WTC11 (cell line): ENCODE measurements around the gene FAF1. TPM values are rescaled to one million over a fixed set of nuclear protein-coding genes. Genes with fewer than 3 reads are reported as not detected.
A peak's percentile ranks its signal among the peaks of the same experiment; 100 is the strongest.

Experiments used
- ATAC-seq: fragments of 200-7000 bp; cut with Tn5 transposase; 2 replicates; pipeline ENCODE4 v1.10.0; 2021; ENCODE audit warnings: mild to moderate bottlenecking, moderate library complexity
- CTCF ChIA-PET: fragments of 300-600 bp; sonication (Branson Sonifier 250); formaldehyde crosslinking; loops from one replicate; lab custom pipeline; 2021; ENCODE audit warnings: antibody characterized with exemption; lab: Charles Lee
- POLR2A ChIA-PET: fragments of 350-600 bp; sonication (Branson Sonifier 250); formaldehyde crosslinking; loops from one replicate; lab custom pipeline; 2021; ENCODE audit warnings: antibody characterized with exemption; lab: Charles Lee
- DNase-seq: peaks from one replicate; pipeline ENCODE4 v3.0.0; 2021; ENCODE audit warnings: low spot score
- H3K27ac Mint-ChIP-seq: 2 replicates; pipeline ENCODE4 v1.8.0; 2021; ENCODE audit warnings: mixed read lengths
- H3K27me3 Mint-ChIP-seq: 2 replicates; pipeline ENCODE4 v1.8.0; 2021; ENCODE audit warnings: low read depth, mild to moderate bottlenecking, moderate library complexity, mixed read lengths
- H3K36me3 Mint-ChIP-seq: 2 replicates; pipeline ENCODE4 v1.8.0; 2021; ENCODE audit warnings: mixed read lengths
- H3K4me1 Mint-ChIP-seq: 2 replicates; pipeline ENCODE4 v1.8.0; 2022; ENCODE audit warnings: mixed read lengths
- H3K4me3 Mint-ChIP-seq: 2 replicates; pipeline ENCODE4 v1.8.0; 2021; ENCODE audit warnings: mild to moderate bottlenecking, moderate library complexity, mixed read lengths
- H3K9me3 Mint-ChIP-seq: 2 replicates; pipeline ENCODE4 v1.8.0; 2021; ENCODE audit warnings: mixed read lengths
- ATF2 ChIP-seq: sonication (generic); formaldehyde crosslinking; IDR thresholded peaks from 2 replicates; pipeline ENCODE4 v1.8.1; 2022; ENCODE audit warnings: low read depth, missing genetic modification reagents, borderline replicate concordance
- CREM ChIP-seq: sonication (generic); formaldehyde crosslinking; IDR thresholded peaks from 2 replicates; pipeline ENCODE4 v1.8.1; 2022; ENCODE audit warnings: mild to moderate bottlenecking, missing genetic modification reagents, moderate library complexity
- ESRRA ChIP-seq: sonication (generic); formaldehyde crosslinking; IDR thresholded peaks from 2 replicates; pipeline ENCODE4 v1.8.1; 2022; ENCODE audit warnings: mild to moderate bottlenecking, missing genetic modification reagents, borderline replicate concordance
- FOXP1 ChIP-seq: sonication (generic); formaldehyde crosslinking; IDR thresholded peaks from 2 replicates; pipeline ENCODE4 v1.8.0; 2022; ENCODE audit warnings: missing genetic modification reagents, mild to moderate bottlenecking, moderate library complexity, borderline replicate concordance
- JUN ChIP-seq: sonication (generic); formaldehyde crosslinking; IDR thresholded peaks from 2 replicates; pipeline ENCODE4 v1.8.0; 2023; ENCODE audit warnings: mild to moderate bottlenecking, missing genetic modification reagents
- KAT7 ChIP-seq: sonication (generic); formaldehyde crosslinking; IDR thresholded peaks from 2 replicates; pipeline ENCODE4 v1.8.1; 2023; ENCODE audit warnings: missing genetic modification reagents, mild to moderate bottlenecking, borderline replicate concordance
- MXD4 ChIP-seq: fragments of 250-450 bp; sonication (Bioruptor Pico); IDR thresholded peaks from 2 replicates; pipeline ENCODE4 v1.8.0; 2021; ENCODE audit warnings: mild to moderate bottlenecking, moderate library complexity, borderline replicate concordance
- MYBL2 ChIP-seq: sonication (generic); formaldehyde crosslinking; IDR thresholded peaks from 2 replicates; pipeline ENCODE4 v1.8.1; 2023; ENCODE audit warnings: mild to moderate bottlenecking, moderate library complexity, missing genetic modification reagents
- NFE2L1 ChIP-seq: sonication (generic); formaldehyde crosslinking; IDR thresholded peaks from 2 replicates; pipeline ENCODE4 v1.8.1; 2023; ENCODE audit warnings: missing genetic modification reagents
- NFYB ChIP-seq: sonication (generic); formaldehyde crosslinking; conservative IDR thresholded peaks from 2 replicates; pipeline ENCODE4 v1.8.0; 2022; ENCODE audit warnings: low read depth, missing genetic modification reagents
- SOX15 ChIP-seq: fragments of 250-450 bp; sonication (Bioruptor Pico); IDR thresholded peaks from 2 replicates; pipeline ENCODE4 v1.9.0; 2021; ENCODE audit warnings: mild to moderate bottlenecking
- ZBTB43 ChIP-seq: sonication (generic); formaldehyde crosslinking; IDR thresholded peaks from 2 replicates; pipeline ENCODE4 v1.8.1; 2023; ENCODE audit warnings: mild to moderate bottlenecking, missing genetic modification reagents
- ZNF138 ChIP-seq: sonication (generic); formaldehyde crosslinking; conservative IDR thresholded peaks from 2 replicates; pipeline ENCODE4 v1.8.1; 2022; ENCODE audit warnings: mild to moderate bottlenecking, moderate library complexity, missing genetic modification reagents
- ZNF232 ChIP-seq: sonication (generic); formaldehyde crosslinking; IDR thresholded peaks from 2 replicates; pipeline ENCODE4 v1.8.0; 2022; ENCODE audit warnings: mild to moderate bottlenecking, missing genetic modification reagents
- ZNF281 ChIP-seq: sonication (generic); formaldehyde crosslinking; IDR thresholded peaks from 2 replicates; pipeline ENCODE4 v1.8.0; 2023; ENCODE audit warnings: mild to moderate bottlenecking, missing genetic modification reagents
- ZNF396 ChIP-seq: fragments of 250-450 bp; sonication (Bioruptor Pico); IDR thresholded peaks from 2 replicates; pipeline ENCODE4 v1.8.0; 2021; ENCODE audit warnings: mild to moderate bottlenecking, moderate library complexity, borderline replicate concordance
- total RNA-seq: library from RNA; stranded (reverse); gene quantifications from 3 replicates; pipeline ENCODE4 v1.2.3, GENCODE V29; 2021
- TF ChIP-seq, protein P1 (sequence below): fragments of 250-450 bp; sonication (Bioruptor Pico); IDR thresholded peaks from 2 replicates; pipeline ENCODE4 v1.9.0; 2021; ENCODE audit warnings: moderate library complexity, mild to moderate bottlenecking, inconsistent platforms, borderline replicate concordance
- TF ChIP-seq, protein P2 (sequence below): fragments of 200-600 bp; IDR thresholded peaks from 2 replicates; pipeline ENCODE4 v1.8.0; 2022; ENCODE audit warnings: antibody characterized with exemption
- TF ChIP-seq, protein P3 (sequence below): sonication (generic); formaldehyde crosslinking; IDR thresholded peaks from 2 replicates; pipeline ENCODE4 v1.8.1; 2023; ENCODE audit warnings: mild to moderate bottlenecking, missing genetic modification reagents, moderate library complexity

FAF1 gene
- total RNA-seq, 1 experiment from 2014 or later, result 53.5 TPM

DNA sequence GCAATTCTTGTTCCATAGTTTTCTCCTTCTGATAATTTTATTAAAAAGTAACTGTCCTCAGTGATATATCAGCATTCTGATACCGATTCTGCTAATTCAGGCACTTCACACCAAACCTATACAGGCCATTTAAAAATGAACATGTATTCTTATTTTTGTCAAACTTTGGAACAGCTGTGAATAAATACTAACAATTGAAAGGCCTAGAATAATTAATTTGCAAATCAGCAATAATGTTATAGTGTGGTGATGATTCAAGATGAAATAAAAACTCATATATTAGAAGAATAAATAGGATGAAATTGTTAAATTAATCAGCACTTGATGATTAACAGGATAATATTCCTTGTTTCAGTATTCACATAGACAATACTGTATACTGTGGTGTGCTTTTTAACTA lies 19.9 kb upstream of the FAF1 start:
- no peak overlapping the region for H3K27ac Mint-ChIP-seq
- DNase-seq (no peak), ATAC-seq (no peak)
- peaks cover 20% of the 10 kb centered on the region for H3K4me1 Mint-ChIP-seq
- no peaks in the 10 kb centered on the region for H3K9me3 Mint-ChIP-seq
- TF ChIP-seq NFYB (CRISPR knock-in tag), result no peak
- no peak for TF ChIP-seq ZNF396 (CRISPR knock-in tag)
- TF ChIP-seq ESRRA (CRISPR knock-in tag), result no peak
- no peak for TF ChIP-seq NFE2L1 (CRISPR knock-in tag)
- TF ChIP-seq, protein P1, sequence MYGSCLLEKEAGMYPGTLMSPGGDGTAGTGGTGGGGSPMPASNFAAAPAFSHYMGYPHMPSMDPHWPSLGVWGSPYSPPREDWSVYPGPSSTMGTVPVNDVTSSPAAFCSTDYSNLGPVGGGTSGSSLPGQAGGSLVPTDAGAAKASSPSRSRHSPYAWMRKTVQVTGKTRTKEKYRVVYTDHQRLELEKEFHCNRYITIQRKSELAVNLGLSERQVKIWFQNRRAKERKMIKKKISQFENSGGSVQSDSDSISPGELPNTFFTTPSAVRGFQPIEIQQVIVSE (CRISPR knock-in tag), result no peak
- TF ChIP-seq, protein P2, sequence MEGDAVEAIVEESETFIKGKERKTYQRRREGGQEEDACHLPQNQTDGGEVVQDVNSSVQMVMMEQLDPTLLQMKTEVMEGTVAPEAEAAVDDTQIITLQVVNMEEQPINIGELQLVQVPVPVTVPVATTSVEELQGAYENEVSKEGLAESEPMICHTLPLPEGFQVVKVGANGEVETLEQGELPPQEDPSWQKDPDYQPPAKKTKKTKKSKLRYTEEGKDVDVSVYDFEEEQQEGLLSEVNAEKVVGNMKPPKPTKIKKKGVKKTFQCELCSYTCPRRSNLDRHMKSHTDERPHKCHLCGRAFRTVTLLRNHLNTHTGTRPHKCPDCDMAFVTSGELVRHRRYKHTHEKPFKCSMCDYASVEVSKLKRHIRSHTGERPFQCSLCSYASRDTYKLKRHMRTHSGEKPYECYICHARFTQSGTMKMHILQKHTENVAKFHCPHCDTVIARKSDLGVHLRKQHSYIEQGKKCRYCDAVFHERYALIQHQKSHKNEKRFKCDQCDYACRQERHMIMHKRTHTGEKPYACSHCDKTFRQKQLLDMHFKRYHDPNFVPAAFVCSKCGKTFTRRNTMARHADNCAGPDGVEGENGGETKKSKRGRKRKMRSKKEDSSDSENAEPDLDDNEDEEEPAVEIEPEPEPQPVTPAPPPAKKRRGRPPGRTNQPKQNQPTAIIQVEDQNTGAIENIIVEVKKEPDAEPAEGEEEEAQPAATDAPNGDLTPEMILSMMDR, result no peak
- no peak for TF ChIP-seq MYBL2 (CRISPR knock-in tag)
- TF ChIP-seq ATF2 (CRISPR knock-in tag), result no peak
- TF ChIP-seq CREM (CRISPR knock-in tag), result no peak
- no peaks in the 10 kb centered on the region for H3K36me3 Mint-ChIP-seq
- H3K27me3 Mint-ChIP-seq, result peaks cover 92% of the 10 kb centered on the region
- CTCF ChIA-PET, result no interaction called here
- POLR2A ChIA-PET, result no interaction called here
- no peak overlapping the region for H3K4me3 Mint-ChIP-seq

- Mint-ChIP-seq H3K36me3 (no peaks in the 10 kb centered on the region), H3K27ac (no peak overlapping the region), H3K4me1 (peaks cover 20% of the 10 kb centered on the region), H3K27me3 (peaks cover 95% of the 10 kb centered on the region), H3K9me3 (no peaks in the 10 kb centered on the region), H3K4me3 (peak overlapping the region; percentile 60)
- POLR2A ChIA-PET, result interaction anchor here (0.6 kb wide), 1 partner anchor 20 kb away, joined by 3 read pairs; no protein-coding TSS in a partner anchor
- no peak for DNase-seq
- TF ChIP-seq MXD4 (CRISPR knock-in tag), result no peak
- TF ChIP-seq ZNF232 (CRISPR knock-in tag), result no peak
- CTCF ChIA-PET, result interaction anchor here (1.4 kb wide), 1 partner anchor 10 kb away, joined by 5 read pairs; the partner anchor contains the start of gene CDKN2C
- ATAC-seq, result no peak
These were observed 19.1 kb upstream of the FAF1 start for GRCh38 chr1:50978852-50979781.

DNA sequence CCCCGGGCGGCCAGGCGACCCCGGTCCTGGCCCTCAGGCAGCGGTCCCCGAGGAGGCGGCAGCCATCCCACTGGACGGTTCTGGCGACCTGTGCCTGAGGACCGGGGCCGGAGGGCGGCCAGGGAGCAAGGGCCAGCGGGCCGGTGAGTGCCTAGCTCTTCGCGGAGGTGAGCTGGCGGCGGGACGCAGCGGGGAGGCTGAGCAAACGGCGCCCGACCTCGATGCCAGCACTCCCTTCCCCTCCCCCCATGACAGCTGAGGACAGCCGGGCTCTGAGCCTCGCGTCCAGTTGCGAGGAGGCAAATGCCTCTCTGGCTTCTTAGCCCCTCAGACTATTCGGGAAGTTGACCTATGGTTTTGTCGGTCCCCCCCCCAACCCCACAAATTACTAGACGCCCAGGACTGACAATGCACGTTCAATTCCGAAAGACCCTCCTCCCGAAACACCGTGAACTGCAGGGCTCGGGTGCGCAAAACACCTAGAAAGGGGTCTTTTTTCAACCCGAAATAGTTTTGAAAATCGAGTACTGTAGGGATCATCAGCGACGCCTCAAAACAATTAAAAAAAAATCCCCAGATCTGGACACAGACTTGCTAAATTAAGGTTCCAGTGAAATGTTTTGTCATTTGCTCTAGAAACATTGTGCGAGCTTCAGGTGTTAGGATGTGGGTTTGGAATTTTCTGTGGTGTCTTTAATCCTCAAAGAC lies 18.2 kb upstream of the FAF1 start:
- CTCF ChIA-PET, result interaction anchor here (0.6 to 1.9 kb wide), 6 partner anchors 9 to 318 kb away, joined by 3 to 8 read pairs (median 3); partner anchors contain the start of genes CDKN2C and FAF1
- Mint-ChIP-seq H3K36me3 (no peaks in the 10 kb centered on the region), H3K27me3 (peaks cover 96% of the 10 kb centered on the region), H3K4me1 (peaks cover 20% of the 10 kb centered on the region), H3K4me3 (peak overlapping the region; percentile 60), H3K9me3 (no peaks in the 10 kb centered on the region), H3K27ac (no peak overlapping the region)
- ATAC-seq (peak; percentile 76), DNase-seq (peak; percentile 85)
- POLR2A ChIA-PET, result interaction anchor here (0.6 to 1.2 kb wide), 2 partner anchors 9 to 20 kb away, joined by 3 to 5 read pairs; no protein-coding TSS in a partner anchor
- TF ChIP-seq ZBTB43 (CRISPR knock-in tag) (0 out of 2 replicates have a peak, but pooled peaks have one; percentile 2), ZNF138 (CRISPR knock-in tag) (no peak), SOX15 (no peak), ZNF281 (peak; percentile 93), FOXP1 (CRISPR knock-in tag) (peak; percentile 50; the same call in 1 of the 2 replicates), JUN (no peak), KAT7 (0 out of 2 replicates have a peak, but pooled peaks have one; percentile 49)
- TF ChIP-seq, protein P3, sequence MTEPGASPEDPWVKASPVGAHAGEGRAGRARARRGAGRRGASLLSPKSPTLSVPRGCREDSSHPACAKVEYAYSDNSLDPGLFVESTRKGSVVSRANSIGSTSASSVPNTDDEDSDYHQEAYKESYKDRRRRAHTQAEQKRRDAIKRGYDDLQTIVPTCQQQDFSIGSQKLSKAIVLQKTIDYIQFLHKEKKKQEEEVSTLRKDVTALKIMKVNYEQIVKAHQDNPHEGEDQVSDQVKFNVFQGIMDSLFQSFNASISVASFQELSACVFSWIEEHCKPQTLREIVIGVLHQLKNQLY (CRISPR knock-in tag), result no peak
